PFSK-1 (cell line): ENCODE data around the gene PCDH15.

ENCODE experiments used
- FOXP2 ChIP-seq: optimal IDR thresholded peaks from 2 replicates; pipeline ENCODE3; 2011; ENCODE audit warnings: borderline replicate concordance, control low read depth, inconsistent platforms; ENCODE audit not compliant: insufficient read depth; ENCODE audit errors: extremely low read length, extremely low read depth
- POLR2AphosphoS5 ChIP-seq: IDR thresholded peaks from 2 replicates; pipeline ENCODE4 v1.6.1; 2012; ENCODE audit warnings: low read depth, mild to moderate bottlenecking, control low read depth, low read length, moderate library complexity
- REST ChIP-seq, 2 experiments: IDR thresholded peaks; 2 replicates each; pipeline versions ENCODE4 v1.6.1 to v1.8.0; 2011 to 2012; ENCODE audit warnings: low read depth in 2 of 2, low read length in 2 of 2, control low read depth in 1 of 2, inconsistent platforms in 1 of 2, mild to moderate bottlenecking in 1 of 2, moderate library complexity in 1 of 2; ENCODE audit not compliant: insufficient read depth in 1 of 2
- SIN3A ChIP-seq: IDR thresholded peaks from 2 replicates; pipeline ENCODE4 v1.6.1; 2012; ENCODE audit warnings: mild to moderate bottlenecking, low read length, moderate library complexity, borderline replicate concordance; ENCODE audit not compliant: insufficient read depth
- TAF1 ChIP-seq: IDR thresholded peaks from 2 replicates; pipeline ENCODE4 v1.6.1; 2012; ENCODE audit warnings: low read length, control low read depth, borderline replicate concordance; ENCODE audit not compliant: insufficient read depth

DNA sequence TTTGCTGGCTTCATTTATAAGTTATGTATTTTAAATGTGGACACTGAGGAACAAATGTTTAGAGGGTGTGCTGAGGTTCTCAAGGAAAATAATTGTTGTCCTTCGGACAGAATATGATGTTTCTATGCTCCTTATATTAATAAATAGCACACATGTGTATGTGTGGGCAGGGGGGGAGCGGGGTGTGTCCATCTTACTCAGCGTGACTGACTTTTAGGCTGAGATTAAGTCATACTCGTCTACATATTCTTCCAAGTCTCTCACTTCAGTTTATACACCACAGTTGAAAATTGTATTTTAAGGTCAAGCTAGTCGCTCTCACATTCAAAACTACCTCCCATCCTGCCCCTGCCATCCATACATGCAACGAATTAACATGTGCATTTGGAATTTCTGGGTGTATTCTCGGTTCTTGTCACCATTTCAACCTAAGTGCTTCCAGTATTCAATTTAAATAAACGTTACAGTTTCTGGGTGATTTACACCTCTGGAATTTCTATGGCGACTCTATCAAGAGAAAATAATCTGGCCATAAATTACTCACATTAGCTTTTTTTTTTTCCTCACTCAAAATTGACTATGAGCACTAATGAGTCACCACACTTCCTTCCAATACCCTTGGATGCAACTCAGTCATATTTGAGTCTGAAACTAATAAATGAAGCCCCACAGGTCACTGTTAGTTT lies 3.3 kb downstream of the PCDH15 start:
- TF ChIP-seq REST (IDR thresholded peaks at IDR 0.05; ENCODE audit: insufficient read depth in 1 of 2, low read depth in 2 of 2, low read length in 2 of 2) (no peak), POLR2AphosphoS5 (no peak), TAF1 (no peak), SIN3A (no peak), FOXP2 (no peak)
